ENCODE data around the gene ZNF253. TPM values are rescaled to one million over a fixed set of nuclear protein-coding genes. Genes with fewer than 3 reads are reported as not detected.
A peak's percentile ranks its signal among the peaks of the same experiment; 100 is the strongest.

The ZNF253 gene
- total and polyA plus RNA-seq, 9 of the 15 experiments (the other 6 are each of a cell fraction or from before 2014, with no cell fraction given) = 4.0 to 14.4 (median 7.5) TPM

GRCh38 chr19:19900139-19900728, 34.6 kb downstream of the ZNF253 start (continued):
- TF ChIP-seq HOMEZ (CRISPR knock-in tag; IDR thresholded peaks at IDR 0.05) = no peak
- TF ChIP-seq SRSF7 (optimal IDR thresholded peaks at IDR 0.05; ENCODE audit: low read depth, low read length) = no peak
- TF ChIP-seq MNT (conservative IDR thresholded peaks at IDR 0.05) = peak in 1 of 2 experiments; percentile 41; a peak in 1 of 4 replicates
- no peak for TF ChIP-seq BRCA1 (IDR thresholded peaks at IDR 0.05)
- TF ChIP-seq BRCA1 (CRISPR knock-in tag; IDR thresholded peaks at IDR 0.05) = no peak
- peak; percentile 3 for TF ChIP-seq RBBP5 (IDR thresholded peaks at IDR 0.05; ENCODE audit: borderline replicate concordance, insufficient read depth, low read length, poor library complexity, severe bottlenecking)
- 0 out of 2 replicates have a peak, but pooled peaks have one; percentile 20 for TF ChIP-seq ZNF175 (CRISPR knock-in tag; IDR thresholded peaks at IDR 0.05; ENCODE audit: low read depth)
- no peak for TF ChIP-seq HES1 (IDR thresholded peaks at IDR 0.05; ENCODE audit: low read depth)
- TF ChIP-seq WHSC1 (IDR thresholded peaks at IDR 0.05; ENCODE audit: low read length) = no peak
- TF ChIP-seq ARID2 (IDR thresholded peaks at IDR 0.05) = no peak
- TF ChIP-seq FIP1L1 (IDR thresholded peaks at IDR 0.05; ENCODE audit: low read depth, low read length, poor library complexity, severe bottlenecking) = no peak
- TF ChIP-seq SP1 (CRISPR knock-in tag; IDR thresholded peaks at IDR 0.05) = no peak; the same call in 1 of the 2 replicates
- no peak for TF ChIP-seq ZNF24 (IDR thresholded peaks at IDR 0.05)
- TF ChIP-seq EP300 (IDR thresholded peaks at IDR 0.05; ENCODE audit: low read length) = 0 out of 2 replicates have a peak, but pooled peaks have one; percentile 31
- TF ChIP-seq MCM2 (IDR thresholded peaks at IDR 0.05; ENCODE audit: low read depth) = no peak
- TF ChIP-seq JUND (IDR thresholded peaks at IDR 0.05; ENCODE audit: borderline replicate concordance, low read depth, low read length) = peak; percentile 74
- TF ChIP-seq JUND (tag; IDR thresholded peaks at IDR 0.05; ENCODE audit: borderline replicate concordance, low read depth, low read length) = peak; percentile 23; the same call in 2 of the 3 replicates
- TF ChIP-seq ZNF76 (CRISPR knock-in tag; IDR thresholded peaks at IDR 0.05; ENCODE audit: borderline replicate concordance) = no peak
- no peak for TF ChIP-seq RNF2 (IDR thresholded peaks at IDR 0.05)
- no peak for TF ChIP-seq LARP7 (IDR thresholded peaks at IDR 0.05)
- TF ChIP-seq ZNF212 (CRISPR knock-in tag; IDR thresholded peaks at IDR 0.05) = no peak
- TF ChIP-seq ZNF347 (CRISPR knock-in tag; IDR thresholded peaks at IDR 0.05; ENCODE audit: low read depth) = no peak
- peak; percentile 66 for TF ChIP-seq RFX1 (IDR thresholded peaks at IDR 0.05)
- no peak for TF ChIP-seq YY1 (IDR thresholded peaks at IDR 0.05; ENCODE audit: borderline replicate concordance in 1 of 3, control insufficient read depth in 1 of 3, extremely low read depth in 1 of 3, insufficient read depth in 3 of 3, insufficient read length in 1 of 3, insufficient replicate concordance in 2 of 3, low read depth in 1 of 3, low read length in 2 of 3)
- peak; percentile 38 for TF ChIP-seq VEZF1 (CRISPR knock-in tag; IDR thresholded peaks at IDR 0.05)

All from K562 (cell line).